Kidney epithelial cell (primary cell): ENCODE measurements around the gene ZNF609. TPM values are rescaled to one million over a fixed set of nuclear protein-coding genes. Genes with fewer than 3 reads are reported as not detected.

Experiments
- DNase-seq: peaks from one replicate; pipeline ENCODE4 v3.0.0-alpha.2; 2010; ENCODE audit warnings: low read depth
- H3K27me3 ChIP-seq: 2 replicates; pipeline ENCODE4 v1.6.0; 2011; ENCODE audit warnings: low read length; ENCODE audit not compliant: control insufficient read depth, insufficient read depth
- H3K36me3 ChIP-seq: 2 replicates; pipeline ENCODE4 v1.5.1; 2011; ENCODE audit warnings: low read length; ENCODE audit not compliant: control insufficient read depth, insufficient read depth
- H3K4me3 ChIP-seq: 2 replicates; pipeline ENCODE4 v1.5.1; 2011; ENCODE audit warnings: low read depth, mild to moderate bottlenecking, control low read depth, low read length
- total RNA-seq: library from RNA; depleted of rRNA; stranded (reverse); fragments of >200 nt; gene quantifications from 2 replicates; pipeline ENCODE4 v1.2.3, GENCODE V29; 2015
- TF ChIP-seq, protein P1 (sequence below): IDR thresholded peaks from 2 replicates; pipeline ENCODE4 v1.5.1; 2011; ENCODE audit warnings: mild to moderate bottlenecking, moderate library complexity, low read length, control low read depth, inconsistent platforms; ENCODE audit not compliant: insufficient read depth, poor library complexity, severe bottlenecking

The ZNF609 gene
- total RNA-seq, 1 donor from 2014 or later: 18.4 TPM

DNA sequence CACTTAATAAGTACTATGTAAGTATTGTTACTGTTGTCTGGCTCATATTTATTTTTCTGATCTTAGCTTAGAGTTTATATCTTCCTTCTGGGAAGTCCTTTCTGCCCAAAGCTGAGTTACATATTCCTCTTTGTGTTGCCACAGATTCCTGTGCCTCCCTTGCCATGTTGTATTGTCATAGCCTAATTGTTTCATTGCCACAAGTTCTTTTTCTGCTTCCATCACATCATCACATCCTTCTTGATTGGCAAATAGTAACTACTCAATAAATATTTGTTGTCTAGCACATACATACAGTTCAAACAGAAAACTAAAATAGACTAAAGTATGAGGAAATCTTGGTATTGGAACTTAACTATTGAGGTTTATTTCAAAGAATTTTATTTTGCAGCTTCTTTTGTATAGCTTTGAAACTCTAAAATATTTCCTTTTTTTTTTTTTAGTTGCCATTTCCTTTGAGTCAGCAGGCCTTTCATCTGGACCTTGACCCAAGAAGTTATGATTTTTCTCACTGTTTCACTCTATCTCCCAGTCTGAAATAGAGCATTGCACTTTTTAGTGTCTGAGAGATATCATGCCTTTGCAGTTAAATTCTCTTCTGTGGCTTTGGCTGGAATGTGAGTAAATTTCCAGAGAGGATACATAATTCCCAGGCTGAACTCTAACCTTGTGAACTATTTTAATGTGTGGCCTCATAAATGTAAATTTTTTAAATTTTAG, 98.2 kb downstream of the ZNF609 start:
- Histone ChIP-seq H3K36me3 (no peaks in the 10 kb centered on the region), H3K4me3 (no peak overlapping the region), H3K27me3 (no peaks in the 10 kb centered on the region)
- TF ChIP-seq, protein P1, sequence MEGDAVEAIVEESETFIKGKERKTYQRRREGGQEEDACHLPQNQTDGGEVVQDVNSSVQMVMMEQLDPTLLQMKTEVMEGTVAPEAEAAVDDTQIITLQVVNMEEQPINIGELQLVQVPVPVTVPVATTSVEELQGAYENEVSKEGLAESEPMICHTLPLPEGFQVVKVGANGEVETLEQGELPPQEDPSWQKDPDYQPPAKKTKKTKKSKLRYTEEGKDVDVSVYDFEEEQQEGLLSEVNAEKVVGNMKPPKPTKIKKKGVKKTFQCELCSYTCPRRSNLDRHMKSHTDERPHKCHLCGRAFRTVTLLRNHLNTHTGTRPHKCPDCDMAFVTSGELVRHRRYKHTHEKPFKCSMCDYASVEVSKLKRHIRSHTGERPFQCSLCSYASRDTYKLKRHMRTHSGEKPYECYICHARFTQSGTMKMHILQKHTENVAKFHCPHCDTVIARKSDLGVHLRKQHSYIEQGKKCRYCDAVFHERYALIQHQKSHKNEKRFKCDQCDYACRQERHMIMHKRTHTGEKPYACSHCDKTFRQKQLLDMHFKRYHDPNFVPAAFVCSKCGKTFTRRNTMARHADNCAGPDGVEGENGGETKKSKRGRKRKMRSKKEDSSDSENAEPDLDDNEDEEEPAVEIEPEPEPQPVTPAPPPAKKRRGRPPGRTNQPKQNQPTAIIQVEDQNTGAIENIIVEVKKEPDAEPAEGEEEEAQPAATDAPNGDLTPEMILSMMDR: no peak
- DNase-seq: no peak

DNA sequence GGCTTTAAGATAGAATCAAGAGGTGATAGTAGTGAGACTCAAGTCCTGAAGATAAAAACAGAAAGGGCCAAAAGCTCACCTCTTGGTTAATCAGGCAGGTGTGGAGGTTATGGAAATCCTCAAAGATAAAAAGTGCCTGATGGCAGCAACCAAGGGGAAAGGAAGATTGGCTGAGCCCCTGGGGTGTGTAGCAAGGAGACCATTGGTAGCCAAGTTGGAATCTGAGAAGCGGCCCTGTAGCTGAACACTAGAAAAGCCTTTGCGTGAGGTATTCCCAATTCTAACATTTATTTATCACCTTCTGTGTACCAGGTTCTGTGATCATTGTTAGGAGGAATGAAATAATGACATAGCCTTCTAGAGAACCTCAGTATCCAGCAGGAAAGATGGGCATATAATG, 98.9 kb downstream of the ZNF609 start:
- TF ChIP-seq, protein P1: no peak

DNA sequence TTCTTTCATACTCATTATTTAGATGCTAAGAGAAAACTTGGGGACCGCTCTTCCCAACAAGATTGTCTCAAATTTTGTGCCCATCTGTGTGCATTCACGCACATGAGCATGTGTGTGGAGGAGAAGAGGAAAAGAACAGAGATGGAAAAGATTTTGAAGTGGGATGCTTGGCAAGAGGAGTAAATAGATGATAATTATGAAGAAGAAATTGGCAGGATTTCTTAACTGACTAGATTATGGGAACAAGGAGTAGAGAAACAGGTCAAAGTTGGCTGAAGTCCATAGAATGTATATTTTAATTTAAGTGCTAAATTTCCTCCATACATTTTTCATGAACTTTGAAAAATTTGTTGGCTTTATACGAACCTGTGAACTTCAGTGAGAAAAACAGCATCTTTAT, 100.1 kb downstream of the ZNF609 start:
- H3K36me3 ChIP-seq: no peaks in the 10 kb centered on the region
- TF ChIP-seq, protein P1: no peak
- DNase-seq: no peak
- no peak overlapping the region for H3K4me3 ChIP-seq
- H3K27me3 ChIP-seq: no peaks in the 10 kb centered on the region

More for the DNA sequence above, 98.9 kb downstream of the ZNF609 start:
- no peaks in the 10 kb centered on the region for H3K36me3 ChIP-seq
- H3K27me3 ChIP-seq: no peaks in the 10 kb centered on the region
- DNase-seq: no peak
- H3K4me3 ChIP-seq: no peak overlapping the region

DNA sequence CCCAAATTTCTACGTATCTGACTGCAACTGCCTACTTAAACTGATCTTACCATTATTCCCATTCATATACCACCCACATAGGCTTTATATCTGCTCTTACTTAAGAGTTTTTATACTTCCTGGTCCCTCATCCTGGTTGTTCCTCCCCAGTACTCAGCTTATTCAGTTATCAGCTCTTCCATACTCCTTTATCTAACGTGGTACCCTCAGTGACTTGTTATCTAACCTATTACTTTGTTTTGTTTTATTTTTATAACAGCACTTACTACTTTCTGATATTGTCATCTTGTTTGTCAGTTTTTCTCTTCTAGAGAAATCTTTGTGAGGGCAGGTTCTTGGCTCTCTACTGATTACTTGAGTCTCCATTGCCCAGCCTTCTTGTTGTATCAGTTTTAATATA, 100.6 kb downstream of the ZNF609 start:
- no peak for DNase-seq
- TF ChIP-seq, protein P1: no peak
- Histone ChIP-seq H3K27me3 (no peaks in the 10 kb centered on the region), H3K4me3 (no peak overlapping the region), H3K36me3 (no peaks in the 10 kb centered on the region)

GRCh38 chr15:64562003-64562640, 101.7 kb downstream of the ZNF609 start:
- Histone ChIP-seq H3K27me3 (no peaks in the 10 kb centered on the region), H3K36me3 (no peaks in the 10 kb centered on the region), H3K4me3 (no peak overlapping the region)
- no peak for DNase-seq
- TF ChIP-seq, protein P1: no peak
